ENCODE measurements around the gene STIM2. TPM values are rescaled to one million over a fixed set of nuclear protein-coding genes. Genes with fewer than 3 reads are reported as not detected.

The STIM2 gene
- total and polyA plus RNA-seq, 2 donors (not counting 1 experiment from before 2014, with no cell fraction given) = 19.0 to 33.0 TPM

GRCh38 chr4:26839016-26839415 is 21.6 kb upstream of the STIM2 start:
- DNase-seq (ENCODE audit: low read depth in 2 of 2) = peak in 1 of 2 donors; percentile 45
- TF ChIP-seq, protein P1, sequence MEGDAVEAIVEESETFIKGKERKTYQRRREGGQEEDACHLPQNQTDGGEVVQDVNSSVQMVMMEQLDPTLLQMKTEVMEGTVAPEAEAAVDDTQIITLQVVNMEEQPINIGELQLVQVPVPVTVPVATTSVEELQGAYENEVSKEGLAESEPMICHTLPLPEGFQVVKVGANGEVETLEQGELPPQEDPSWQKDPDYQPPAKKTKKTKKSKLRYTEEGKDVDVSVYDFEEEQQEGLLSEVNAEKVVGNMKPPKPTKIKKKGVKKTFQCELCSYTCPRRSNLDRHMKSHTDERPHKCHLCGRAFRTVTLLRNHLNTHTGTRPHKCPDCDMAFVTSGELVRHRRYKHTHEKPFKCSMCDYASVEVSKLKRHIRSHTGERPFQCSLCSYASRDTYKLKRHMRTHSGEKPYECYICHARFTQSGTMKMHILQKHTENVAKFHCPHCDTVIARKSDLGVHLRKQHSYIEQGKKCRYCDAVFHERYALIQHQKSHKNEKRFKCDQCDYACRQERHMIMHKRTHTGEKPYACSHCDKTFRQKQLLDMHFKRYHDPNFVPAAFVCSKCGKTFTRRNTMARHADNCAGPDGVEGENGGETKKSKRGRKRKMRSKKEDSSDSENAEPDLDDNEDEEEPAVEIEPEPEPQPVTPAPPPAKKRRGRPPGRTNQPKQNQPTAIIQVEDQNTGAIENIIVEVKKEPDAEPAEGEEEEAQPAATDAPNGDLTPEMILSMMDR (conservative IDR thresholded peaks at IDR 0.05 in 1 of 2, IDR thresholded peaks at IDR 0.05 in 1 of 2; ENCODE audit: low read depth in 1 of 2, low read length in 2 of 2) = no peak
- no peak for TF ChIP-seq EZH2 (IDR thresholded peaks at IDR 0.05; ENCODE audit: low read length, missing control alignments)

GRCh38 chr4:26839534-26839951 is 21.1 kb upstream of the STIM2 start:
- H3K9ac ChIP-seq (ENCODE audit: insufficient read depth, low read length) = no peak overlapping the region
- H3K4me1 ChIP-seq (ENCODE audit: control insufficient read depth, extremely low read depth, insufficient read depth, low read length) = peaks cover 2% of the 10 kb centered on the region
- H3K79me2 ChIP-seq (ENCODE audit: control insufficient read depth, insufficient read depth, low read length) = no peaks in the 10 kb centered on the region
- H3K27ac ChIP-seq (ENCODE audit: insufficient read depth, low read length) = no peak overlapping the region
- TF ChIP-seq, protein P1 (conservative IDR thresholded peaks at IDR 0.05 in 1 of 2, IDR thresholded peaks at IDR 0.05 in 1 of 2; ENCODE audit: low read depth in 1 of 2, low read length in 2 of 2) = no peak
- no peak for TF ChIP-seq EZH2 (IDR thresholded peaks at IDR 0.05; ENCODE audit: low read length, missing control alignments)
- DNase-seq (ENCODE audit: low read depth in 2 of 2) = peak; percentile 63 to 65
- no peaks in the 10 kb centered on the region for H3K9me3 ChIP-seq (ENCODE audit: control insufficient read depth, insufficient read depth, low read depth, low read length)
- H4K20me1 ChIP-seq (ENCODE audit: control insufficient read depth, extremely low read depth, insufficient read depth, low read length) = no peaks in the 10 kb centered on the region
- H3K4me3 ChIP-seq (replicated peaks in 1 of 4; ENCODE audit: control extremely low read depth in 1 of 4, insufficient read depth in 1 of 4, low read depth in 3 of 4, low read length in 4 of 4) = no peak overlapping the region
- peak overlapping the region; percentile 54 for H3K4me2 ChIP-seq (ENCODE audit: extremely low read depth, insufficient read depth, low read length)
- H2AFZ ChIP-seq (ENCODE audit: low read length) = no peak overlapping the region
- H3K36me3 ChIP-seq (ENCODE audit: control insufficient read depth, insufficient read depth, low read length) = no peaks in the 10 kb centered on the region
- no peaks in the 10 kb centered on the region for H3K27me3 ChIP-seq (ENCODE audit: control insufficient read depth, insufficient read depth, low read length)

More at GRCh38 chr4:26839016-26839415, 21.6 kb upstream of the STIM2 start:
- H3K9ac ChIP-seq (ENCODE audit: insufficient read depth, low read length) = no peak overlapping the region
- H3K79me2 ChIP-seq (ENCODE audit: control insufficient read depth, insufficient read depth, low read length) = no peaks in the 10 kb centered on the region
- H3K27ac ChIP-seq (ENCODE audit: insufficient read depth, low read length) = no peak overlapping the region
- H3K4me1 ChIP-seq (ENCODE audit: control insufficient read depth, extremely low read depth, insufficient read depth, low read length) = peaks cover 2% of the 10 kb centered on the region
- H3K27me3 ChIP-seq (ENCODE audit: control insufficient read depth, insufficient read depth, low read length) = no peaks in the 10 kb centered on the region
- no peaks in the 10 kb centered on the region for H4K20me1 ChIP-seq (ENCODE audit: control insufficient read depth, extremely low read depth, insufficient read depth, low read length)
- no peaks in the 10 kb centered on the region for H3K9me3 ChIP-seq (ENCODE audit: control insufficient read depth, insufficient read depth, low read depth, low read length)
- H2AFZ ChIP-seq (ENCODE audit: low read length) = no peak overlapping the region
- H3K36me3 ChIP-seq (ENCODE audit: control insufficient read depth, insufficient read depth, low read length) = no peaks in the 10 kb centered on the region
- no peak overlapping the region for H3K4me3 ChIP-seq (replicated peaks in 1 of 4; ENCODE audit: control extremely low read depth in 1 of 4, insufficient read depth in 1 of 4, low read depth in 3 of 4, low read length in 4 of 4)
- no peak overlapping the region for H3K4me2 ChIP-seq (ENCODE audit: extremely low read depth, insufficient read depth, low read length)

- no peak overlapping the region for H3K9ac ChIP-seq (ENCODE audit: insufficient read depth, low read length)
- TF ChIP-seq EZH2 (IDR thresholded peaks at IDR 0.05; ENCODE audit: low read length, missing control alignments) = no peak
- TF ChIP-seq, protein P1 (conservative IDR thresholded peaks at IDR 0.05 in 1 of 2, IDR thresholded peaks at IDR 0.05 in 1 of 2; ENCODE audit: low read depth in 1 of 2, low read length in 2 of 2) = no peak
- peaks cover 2% of the 10 kb centered on the region for H3K4me1 ChIP-seq (ENCODE audit: control insufficient read depth, extremely low read depth, insufficient read depth, low read length)
- H3K4me2 ChIP-seq (ENCODE audit: extremely low read depth, insufficient read depth, low read length) = no peak overlapping the region
- no peaks in the 10 kb centered on the region for H3K9me3 ChIP-seq (ENCODE audit: control insufficient read depth, insufficient read depth, low read depth, low read length)
- no peak for DNase-seq (ENCODE audit: low read depth in 2 of 2)
- H3K27me3 ChIP-seq (ENCODE audit: control insufficient read depth, insufficient read depth, low read length) = no peaks in the 10 kb centered on the region
- H2AFZ ChIP-seq (ENCODE audit: low read length) = no peak overlapping the region
- H3K79me2 ChIP-seq (ENCODE audit: control insufficient read depth, insufficient read depth, low read length) = no peaks in the 10 kb centered on the region
- H4K20me1 ChIP-seq (ENCODE audit: control insufficient read depth, extremely low read depth, insufficient read depth, low read length) = no peaks in the 10 kb centered on the region
- H3K27ac ChIP-seq (ENCODE audit: insufficient read depth, low read length) = no peak overlapping the region
- H3K4me3 ChIP-seq (replicated peaks in 1 of 4; ENCODE audit: control extremely low read depth in 1 of 4, insufficient read depth in 1 of 4, low read depth in 3 of 4, low read length in 4 of 4) = no peak overlapping the region
- H3K36me3 ChIP-seq (ENCODE audit: control insufficient read depth, insufficient read depth, low read length) = no peaks in the 10 kb centered on the region
Measured at GRCh38 chr4:26840786-26841185, 19.9 kb upstream of the STIM2 start.
